Bone marrow (tissue), 2 donors: ENCODE data around the gene IQCH.

Source experiments
- DNase-seq, 2 donors: peaks; one replicate each; lab custom pipeline; 2025; lab: John Stamatoyannopoulos, UW

IQCH gene

GRCh38 chr15:67501177-67501835 is 246.7 kb downstream of the IQCH start:
- peak in 1 of 2 donors; percentile 32 for DNase-seq

GRCh38 chr15:67501836-67502461 is 247.4 kb downstream of the IQCH start:
- no peak for DNase-seq

GRCh38 chr15:67504056-67504455 is 249.5 kb downstream of the IQCH start:
- DNase-seq, result no peak

GRCh38 chr15:67504796-67505195 is 250.2 kb downstream of the IQCH start:
- no peak for DNase-seq

- no peak for DNase-seq
These were observed 251.3 kb downstream of the IQCH start for GRCh38 chr15:67505675-67506572.

GRCh38 chr15:67506775-67507747 is 252.5 kb downstream of the IQCH start:
- no peak for DNase-seq

- no peak for DNase-seq
These were observed 253.8 kb downstream of the IQCH start for GRCh38 chr15:67508407-67508806.

GRCh38 chr15:67509918-67510317 is 255.3 kb downstream of the IQCH start:
- DNase-seq, result no peak

GRCh38 chr15:67510597-67511190 is 256.1 kb downstream of the IQCH start:
- DNase-seq, result no peak

- DNase-seq, result no peak
These were observed 257.0 kb downstream of the IQCH start for GRCh38 chr15:67511606-67512005.

GRCh38 chr15:67512140-67512539 is 257.6 kb downstream of the IQCH start:
- DNase-seq, result no peak

- no peak for DNase-seq
These were observed 258.5 kb downstream of the IQCH start for GRCh38 chr15:67512933-67513714.

GRCh38 chr15:67515090-67515489 is 260.5 kb downstream of the IQCH start:
- no peak for DNase-seq

GRCh38 chr15:67515557-67515956 is 261.0 kb downstream of the IQCH start:
- no peak for DNase-seq

- peak; percentile 14 to 57 for DNase-seq
These were observed 265.9 kb downstream of the IQCH start for GRCh38 chr15:67520321-67521028.

GRCh38 chr15:67521029-67521782 is 266.6 kb downstream of the IQCH start, which contains the start of gene C15orf61:
C15orf61 (plus strand) TSS chr15:67521131; CDS start chr15:67521249, 118 bp downstream.
- DNase-seq, result peak; percentile 34 to 81

GRCh38 chr15:67521783-67522568 is 267.4 kb downstream of the IQCH start:
- DNase-seq, result peak in 1 of 2 donors; percentile 51

GRCh38 chr15:67523330-67523729 is 268.7 kb downstream of the IQCH start:
- DNase-seq, result no peak
